ENCODE results near the gene MAN2B2. TPM values are rescaled to one million over a fixed set of nuclear protein-coding genes. Genes with fewer than 3 reads are reported as not detected.

Gene MAN2B2
- polyA plus RNA-seq, 1 donor (not counting 4 experiments of a cell fraction or from before 2014, with no cell fraction given): 7.4 TPM

DNA sequence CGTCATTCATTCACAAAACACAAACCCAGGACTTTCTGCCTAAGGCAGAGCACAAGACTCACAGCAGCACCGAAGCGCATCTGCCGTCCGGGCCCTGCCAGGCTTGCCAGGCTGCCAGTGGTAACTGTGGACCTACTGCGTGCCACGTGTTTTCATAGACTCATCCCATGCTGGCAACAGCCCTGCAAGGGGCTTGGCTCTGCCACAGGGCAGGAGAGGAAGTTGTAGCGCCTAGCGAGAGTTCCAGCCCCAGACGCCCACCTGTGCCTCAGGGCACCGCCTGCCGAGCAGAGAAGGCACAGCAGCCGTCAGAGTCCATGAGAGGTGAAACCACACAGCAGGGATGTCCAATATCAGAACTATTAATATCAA is 46.6 kb downstream of the MAN2B2 start:
- H2AFZ ChIP-seq (ENCODE audit: control insufficient read depth, low read length): no peak overlapping the region
- no peak overlapping the region for H3K4me2 ChIP-seq (ENCODE audit: control insufficient read depth, extremely low read depth, insufficient read depth, low read depth, low read length)
- dilution Hi-C loops (cut with MboI; ENCODE audit: extremely low pct_ligation_motif_present, low sequenced_read_pairs): no loop called here
- no peak for TF ChIP-seq EZH2 (IDR thresholded peaks at IDR 0.05; ENCODE audit: low read length)
- TF ChIP-seq, protein P1, sequence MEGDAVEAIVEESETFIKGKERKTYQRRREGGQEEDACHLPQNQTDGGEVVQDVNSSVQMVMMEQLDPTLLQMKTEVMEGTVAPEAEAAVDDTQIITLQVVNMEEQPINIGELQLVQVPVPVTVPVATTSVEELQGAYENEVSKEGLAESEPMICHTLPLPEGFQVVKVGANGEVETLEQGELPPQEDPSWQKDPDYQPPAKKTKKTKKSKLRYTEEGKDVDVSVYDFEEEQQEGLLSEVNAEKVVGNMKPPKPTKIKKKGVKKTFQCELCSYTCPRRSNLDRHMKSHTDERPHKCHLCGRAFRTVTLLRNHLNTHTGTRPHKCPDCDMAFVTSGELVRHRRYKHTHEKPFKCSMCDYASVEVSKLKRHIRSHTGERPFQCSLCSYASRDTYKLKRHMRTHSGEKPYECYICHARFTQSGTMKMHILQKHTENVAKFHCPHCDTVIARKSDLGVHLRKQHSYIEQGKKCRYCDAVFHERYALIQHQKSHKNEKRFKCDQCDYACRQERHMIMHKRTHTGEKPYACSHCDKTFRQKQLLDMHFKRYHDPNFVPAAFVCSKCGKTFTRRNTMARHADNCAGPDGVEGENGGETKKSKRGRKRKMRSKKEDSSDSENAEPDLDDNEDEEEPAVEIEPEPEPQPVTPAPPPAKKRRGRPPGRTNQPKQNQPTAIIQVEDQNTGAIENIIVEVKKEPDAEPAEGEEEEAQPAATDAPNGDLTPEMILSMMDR (optimal IDR thresholded peaks at IDR 0.05 in 1 of 3, IDR thresholded peaks at IDR 0.05 in 1 of 3, conservative IDR thresholded peaks at IDR 0.05 in 1 of 3; ENCODE audit: extremely low read depth in 1 of 3, insufficient read depth in 2 of 3, low read length in 3 of 3): no peak
- H3K4me3 ChIP-seq (ENCODE audit: control insufficient read depth in 2 of 3, extremely low read depth in 1 of 3, insufficient read depth in 2 of 3, low read depth in 1 of 3, low read length in 3 of 3): no peak overlapping the region
- no peak overlapping the region for H3K27ac ChIP-seq (ENCODE audit: control insufficient read depth, insufficient read depth, low read length)
- H3K9me1 ChIP-seq (ENCODE audit: control insufficient read depth, extremely low read depth, insufficient read depth, low read length): no peaks in the 10 kb centered on the region
- FAIRE-seq (no peak), DNase-seq (ENCODE audit: low read depth, low spot score) (no peak)
- H3K79me2 ChIP-seq (ENCODE audit: control insufficient read depth, insufficient read depth, low read length): no peaks in the 10 kb centered on the region
- H3K9ac ChIP-seq (ENCODE audit: control insufficient read depth, extremely low read depth, insufficient read depth, low read length): no peak overlapping the region
- no peaks in the 10 kb centered on the region for H4K20me1 ChIP-seq (ENCODE audit: control insufficient read depth, extremely low read depth, insufficient read depth, low read length)
- no peaks in the 10 kb centered on the region for H3K27me3 ChIP-seq (ENCODE audit: control insufficient read depth, extremely low read depth, insufficient read depth, low read length)
- no peaks in the 10 kb centered on the region for H3K4me1 ChIP-seq (ENCODE audit: control insufficient read depth, extremely low read depth, insufficient read depth, low read length)
- H3K9me3 ChIP-seq (ENCODE audit: control insufficient read depth, low read depth, low read length): no peaks in the 10 kb centered on the region
- H3K36me3 ChIP-seq (ENCODE audit: control insufficient read depth in 2 of 2, extremely low read depth in 1 of 2, insufficient read depth in 2 of 2, low read length in 2 of 2): peaks cover 3 to 10% of the 10 kb centered on the region in 2 experiments

DNA sequence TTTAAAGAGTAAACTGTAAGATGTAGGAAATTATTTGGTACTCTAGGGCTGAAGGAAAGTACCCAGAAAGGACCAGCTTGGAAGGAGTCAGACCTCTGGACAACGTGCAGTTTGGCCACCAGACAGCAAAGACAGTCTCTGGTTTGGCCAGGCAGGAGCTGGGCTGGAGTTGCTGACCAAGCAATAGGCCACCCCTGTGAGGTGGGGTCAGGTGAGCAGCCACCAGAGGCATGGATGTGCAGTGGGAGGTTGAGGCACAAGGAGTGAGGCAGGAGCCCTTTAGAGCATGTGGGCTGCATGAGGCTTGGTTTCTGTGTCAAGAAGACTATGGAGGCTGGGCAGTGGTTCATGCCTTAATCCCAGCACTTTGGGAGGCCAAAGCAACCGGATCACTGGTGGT is 47.8 kb downstream of the MAN2B2 start:
- Histone ChIP-seq H3K36me3 (ENCODE audit: control insufficient read depth in 2 of 2, extremely low read depth in 1 of 2, insufficient read depth in 2 of 2, low read length in 2 of 2) (peaks cover 0 to 3% of the 10 kb centered on the region in 2 experiments), H3K27ac (ENCODE audit: control insufficient read depth, insufficient read depth, low read length) (no peak overlapping the region), H3K4me2 (ENCODE audit: control insufficient read depth, extremely low read depth, insufficient read depth, low read depth, low read length) (no peak overlapping the region), H3K4me3 (ENCODE audit: control insufficient read depth in 2 of 3, extremely low read depth in 1 of 3, insufficient read depth in 2 of 3, low read depth in 1 of 3, low read length in 3 of 3) (no peak overlapping the region), H3K79me2 (ENCODE audit: control insufficient read depth, insufficient read depth, low read length) (no peaks in the 10 kb centered on the region), H2AFZ (ENCODE audit: control insufficient read depth, low read length) (no peak overlapping the region), H4K20me1 (ENCODE audit: control insufficient read depth, extremely low read depth, insufficient read depth, low read length) (no peaks in the 10 kb centered on the region), H3K9me3 (ENCODE audit: control insufficient read depth, low read depth, low read length) (no peaks in the 10 kb centered on the region), H3K27me3 (ENCODE audit: control insufficient read depth, extremely low read depth, insufficient read depth, low read length) (no peaks in the 10 kb centered on the region), H3K4me1 (ENCODE audit: control insufficient read depth, extremely low read depth, insufficient read depth, low read length) (no peaks in the 10 kb centered on the region), H3K9ac (ENCODE audit: control insufficient read depth, extremely low read depth, insufficient read depth, low read length) (no peak overlapping the region), H3K9me1 (ENCODE audit: control insufficient read depth, extremely low read depth, insufficient read depth, low read length) (no peaks in the 10 kb centered on the region)
- no peak for TF ChIP-seq EZH2 (IDR thresholded peaks at IDR 0.05; ENCODE audit: low read length)
- TF ChIP-seq, protein P1 (optimal IDR thresholded peaks at IDR 0.05 in 1 of 3, IDR thresholded peaks at IDR 0.05 in 1 of 3, conservative IDR thresholded peaks at IDR 0.05 in 1 of 3; ENCODE audit: extremely low read depth in 1 of 3, insufficient read depth in 2 of 3, low read length in 3 of 3): no peak
- FAIRE-seq: no peak
- dilution Hi-C loops (cut with MboI; ENCODE audit: extremely low pct_ligation_motif_present, low sequenced_read_pairs): no loop called here
- DNase-seq (ENCODE audit: low read depth, low spot score): no peak
